IPS-18a (cell line): ENCODE results near the gene CPSF2.
A peak's percentile ranks its signal among the peaks of the same experiment; 100 is the strongest.
"Not testable (repeated sequence)": the region's sequence is repeated elsewhere in the genome, so short reads cannot be mapped to it uniquely, and the experiment has no call there.

Source experiments
- H3K27ac ChIP-seq: one replicate; pipeline ENCODE4 v1.5.1; 2013; ENCODE audit warnings: low read length
- H3K27me3 ChIP-seq: one replicate; pipeline ENCODE4 v1.6.1; 2013; ENCODE audit warnings: mild to moderate bottlenecking, low read length; ENCODE audit not compliant: control insufficient read depth, insufficient read depth
- H3K36me3 ChIP-seq: one replicate; pipeline ENCODE4 v1.6.1; 2013; ENCODE audit warnings: low read depth, low read length; ENCODE audit not compliant: control insufficient read depth
- H3K4me1 ChIP-seq: one replicate; pipeline ENCODE4 v1.6.1; 2013; ENCODE audit warnings: low read depth, low read length; ENCODE audit not compliant: control insufficient read depth
- H3K4me3 ChIP-seq: one replicate; pipeline ENCODE4 v1.5.1; 2013; ENCODE audit warnings: low read length
- H3K9ac ChIP-seq: one replicate; pipeline ENCODE4 v1.6.1; 2013; ENCODE audit warnings: mild to moderate bottlenecking, low read length, moderate library complexity
- H3K9me3 ChIP-seq: one replicate; pipeline ENCODE4 v1.6.1; 2013; ENCODE audit warnings: low read depth, low read length; ENCODE audit not compliant: control insufficient read depth

CPSF2 gene

GRCh38 chr14:92161521-92161920 is 39.8 kb downstream of the CPSF2 start:
- Histone ChIP-seq H3K36me3 (peaks cover 81% of the 10 kb centered on the region), H3K4me3 (no peak overlapping the region), H3K27ac (no peak overlapping the region), H3K9me3 (peaks cover 6% of the 10 kb centered on the region), H3K4me1 (no peaks in the 10 kb centered on the region), H3K27me3 (no peaks in the 10 kb centered on the region), H3K9ac (no peak overlapping the region)

- no peak overlapping the region for H3K9ac ChIP-seq
- peaks cover 48% of the 10 kb centered on the region for H3K36me3 ChIP-seq
- no peak overlapping the region for H3K27ac ChIP-seq
- no peaks in the 10 kb centered on the region for H3K27me3 ChIP-seq
- H3K4me1 ChIP-seq, result no peaks in the 10 kb centered on the region
- H3K9me3 ChIP-seq, result peaks cover 6% of the 10 kb centered on the region
- H3K4me3 ChIP-seq, result no peak overlapping the region
These were observed 43.2 kb downstream of the CPSF2 start for GRCh38 chr14:92164958-92165357.

- H3K36me3 ChIP-seq, result no peaks in the 10 kb centered on the region
- H3K9me3 ChIP-seq, result no peaks in the 10 kb centered on the region
- no peaks in the 10 kb centered on the region for H3K27me3 ChIP-seq
- H3K4me1 ChIP-seq, result no peaks in the 10 kb centered on the region
- H3K4me3 ChIP-seq, result no peak overlapping the region
- H3K27ac ChIP-seq, result no peak overlapping the region
- H3K9ac ChIP-seq, result no peak overlapping the region
These were observed 51.9 kb downstream of the CPSF2 start for GRCh38 chr14:92173668-92174067.

- Histone ChIP-seq H3K4me1 (no peaks in the 10 kb centered on the region), H3K9ac (no peak overlapping the region), H3K4me3 (no peak overlapping the region), H3K27me3 (no peaks in the 10 kb centered on the region), H3K36me3 (no peaks in the 10 kb centered on the region), H3K27ac (no peak overlapping the region), H3K9me3 (no peaks in the 10 kb centered on the region)
These were observed 54.0 kb downstream of the CPSF2 start for GRCh38 chr14:92175811-92176210.

GRCh38 chr14:92176476-92176875 is 54.7 kb downstream of the CPSF2 start:
- no peaks in the 10 kb centered on the region for H3K4me1 ChIP-seq
- no peaks in the 10 kb centered on the region for H3K9me3 ChIP-seq
- H3K9ac ChIP-seq, result no peak overlapping the region
- H3K36me3 ChIP-seq, result no peaks in the 10 kb centered on the region
- no peak overlapping the region for H3K4me3 ChIP-seq
- H3K27ac ChIP-seq, result no peak overlapping the region
- no peaks in the 10 kb centered on the region for H3K27me3 ChIP-seq

- not testable (repeated sequence) for H3K4me1 ChIP-seq, H3K36me3 ChIP-seq, H3K4me3 ChIP-seq, H3K27me3 ChIP-seq, H3K9me3 ChIP-seq, H3K9ac ChIP-seq, H3K27ac ChIP-seq
These were observed 57.4 kb downstream of the CPSF2 start for GRCh38 chr14:92179178-92179577.

GRCh38 chr14:92185559-92185958 is 63.8 kb downstream of the CPSF2 start:
- H3K4me1 ChIP-seq, result no peaks in the 10 kb centered on the region
- H3K9me3 ChIP-seq, result no peaks in the 10 kb centered on the region
- H3K9ac ChIP-seq, result no peak overlapping the region
- H3K4me3 ChIP-seq, result no peak overlapping the region
- no peaks in the 10 kb centered on the region for H3K36me3 ChIP-seq
- no peak overlapping the region for H3K27ac ChIP-seq
- H3K27me3 ChIP-seq, result no peaks in the 10 kb centered on the region

- H3K9me3 ChIP-seq, H3K36me3 ChIP-seq, H3K4me1 ChIP-seq, H3K9ac ChIP-seq, H3K4me3 ChIP-seq, H3K27ac ChIP-seq, H3K27me3 ChIP-seq: not testable (repeated sequence)
These were observed 65.8 kb downstream of the CPSF2 start for GRCh38 chr14:92187616-92188015.

- Histone ChIP-seq H3K36me3 (no peaks in the 10 kb centered on the region), H3K9me3 (no peaks in the 10 kb centered on the region), H3K27me3 (no peaks in the 10 kb centered on the region), H3K4me3 (no peak overlapping the region), H3K27ac (no peak overlapping the region), H3K4me1 (no peaks in the 10 kb centered on the region), H3K9ac (no peak overlapping the region)
These were observed 69.0 kb downstream of the CPSF2 start for GRCh38 chr14:92190768-92191167.

- H3K9me3 ChIP-seq, result no peaks in the 10 kb centered on the region
- no peak overlapping the region for H3K9ac ChIP-seq
- no peak overlapping the region for H3K4me3 ChIP-seq
- H3K27me3 ChIP-seq, result no peaks in the 10 kb centered on the region
- H3K36me3 ChIP-seq, result no peaks in the 10 kb centered on the region
- no peak overlapping the region for H3K27ac ChIP-seq
- peaks cover 12% of the 10 kb centered on the region for H3K4me1 ChIP-seq
These were observed 77.0 kb downstream of the CPSF2 start for GRCh38 chr14:92198804-92199203.

- Histone ChIP-seq H3K9me3 (no peaks in the 10 kb centered on the region), H3K9ac (no peak overlapping the region), H3K4me3 (peak overlapping the region; percentile 1), H3K27me3 (no peaks in the 10 kb centered on the region), H3K4me1 (peaks cover 12% of the 10 kb centered on the region), H3K36me3 (no peaks in the 10 kb centered on the region), H3K27ac (no peak overlapping the region)
These were observed 78.0 kb downstream of the CPSF2 start for GRCh38 chr14:92199763-92200162.

GRCh38 chr14:92203116-92203515 is 81.3 kb downstream of the CPSF2 start:
- peaks cover 4% of the 10 kb centered on the region for H3K4me1 ChIP-seq
- H3K27me3 ChIP-seq, result no peaks in the 10 kb centered on the region
- H3K4me3 ChIP-seq, result no peak overlapping the region
- H3K9ac ChIP-seq, result no peak overlapping the region
- H3K27ac ChIP-seq, result no peak overlapping the region
- no peaks in the 10 kb centered on the region for H3K9me3 ChIP-seq
- H3K36me3 ChIP-seq, result no peaks in the 10 kb centered on the region
